Activated B cell treated with CpG ODN at 0.5 μM for 24 hours (primary cell): Measurements from ENCODE around the gene SUGCT. TPM values are rescaled to one million over a fixed set of nuclear protein-coding genes. Genes with fewer than 3 reads are reported as not detected.
"Not testable (repeated sequence)": the region's sequence is repeated elsewhere in the genome, so short reads cannot be mapped to it uniquely, and the experiment has no call there.

Source experiments
- ATAC-seq: fragments of 200-7000 bp; cut with Tn5 transposase; one replicate; pipeline ENCODE4 v1.10.0; 2021; ENCODE audit warnings: low read depth, mild to moderate bottlenecking, moderate library complexity
- CTCF ChIA-PET: fragments of 350-600 bp; sonication (Branson Sonifier 250); formaldehyde crosslinking; loops from one replicate; lab custom pipeline; 2021; ENCODE audit warnings: antibody characterized with exemption; lab: Charles Lee
- POLR2A ChIA-PET: fragments of 350-600 bp; sonication (Branson Sonifier 250); formaldehyde crosslinking; loops from one replicate; lab custom pipeline; 2021; ENCODE audit warnings: antibody characterized with exemption; lab: Charles Lee
- DNase-seq: peaks from one replicate; pipeline ENCODE4 v3.0.0; 2022
- H3K27ac Mint-ChIP-seq: one replicate; pipeline ENCODE4 v1.8.0; 2020; ENCODE audit warnings: mixed read lengths
- H3K27me3 Mint-ChIP-seq: one replicate; pipeline ENCODE4 v1.8.0; 2021; ENCODE audit warnings: mixed read lengths
- H3K36me3 Mint-ChIP-seq: one replicate; pipeline ENCODE4 v1.8.0; 2021; ENCODE audit warnings: low read depth, mixed read lengths
- H3K4me1 Mint-ChIP-seq: one replicate; pipeline ENCODE4 v1.8.0; 2021; ENCODE audit warnings: mixed read lengths
- H3K4me3 Mint-ChIP-seq: one replicate; pipeline ENCODE4 v1.8.0; 2020; ENCODE audit warnings: mild to moderate bottlenecking, mixed read lengths
- H3K9me3 Mint-ChIP-seq: one replicate; pipeline ENCODE4 v1.8.0; 2020; ENCODE audit warnings: mixed read lengths
- intact Hi-C: fragments of 100-400 bp; cut with micrococcal nuclease; formaldehyde crosslinking; loops from one replicate; pipeline ENCODE4 v1.15.1; 2024
- total RNA-seq: library from RNA; stranded (reverse); gene quantifications from 2 replicates; pipeline ENCODE4 v1.2.3, GENCODE V29; 2022
- TF ChIP-seq, protein P1 (sequence below): fragments of 200-600 bp; IDR thresholded peaks from one replicate; pipeline ENCODE4 v1.8.0; 2022; ENCODE audit warnings: antibody characterized with exemption, mild to moderate bottlenecking

SUGCT gene
- total RNA-seq, 1 donor from 2014 or later = 1.3 TPM

DNA sequence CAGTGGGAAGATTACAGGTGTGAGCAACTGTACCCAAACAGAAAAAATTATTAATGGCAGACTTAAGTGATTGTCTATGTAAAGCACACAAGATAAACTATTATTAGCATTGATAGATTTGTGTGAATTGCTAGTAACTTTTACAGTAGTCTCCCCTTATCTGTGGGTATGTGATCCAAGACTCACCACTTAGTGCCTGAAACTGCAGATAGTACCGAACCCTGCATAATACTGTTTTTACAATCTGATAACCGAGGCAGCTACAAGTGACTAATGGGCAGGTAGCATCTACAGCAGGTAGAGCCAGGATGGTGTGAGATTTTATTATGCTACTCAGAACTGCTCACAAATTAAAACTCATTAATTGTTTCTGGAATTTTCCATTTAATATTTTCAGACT, 31.9 kb upstream of the SUGCT start:
- peaks cover under 1% of the 10 kb centered on the region for H3K36me3 Mint-ChIP-seq
- TF ChIP-seq, protein P1, sequence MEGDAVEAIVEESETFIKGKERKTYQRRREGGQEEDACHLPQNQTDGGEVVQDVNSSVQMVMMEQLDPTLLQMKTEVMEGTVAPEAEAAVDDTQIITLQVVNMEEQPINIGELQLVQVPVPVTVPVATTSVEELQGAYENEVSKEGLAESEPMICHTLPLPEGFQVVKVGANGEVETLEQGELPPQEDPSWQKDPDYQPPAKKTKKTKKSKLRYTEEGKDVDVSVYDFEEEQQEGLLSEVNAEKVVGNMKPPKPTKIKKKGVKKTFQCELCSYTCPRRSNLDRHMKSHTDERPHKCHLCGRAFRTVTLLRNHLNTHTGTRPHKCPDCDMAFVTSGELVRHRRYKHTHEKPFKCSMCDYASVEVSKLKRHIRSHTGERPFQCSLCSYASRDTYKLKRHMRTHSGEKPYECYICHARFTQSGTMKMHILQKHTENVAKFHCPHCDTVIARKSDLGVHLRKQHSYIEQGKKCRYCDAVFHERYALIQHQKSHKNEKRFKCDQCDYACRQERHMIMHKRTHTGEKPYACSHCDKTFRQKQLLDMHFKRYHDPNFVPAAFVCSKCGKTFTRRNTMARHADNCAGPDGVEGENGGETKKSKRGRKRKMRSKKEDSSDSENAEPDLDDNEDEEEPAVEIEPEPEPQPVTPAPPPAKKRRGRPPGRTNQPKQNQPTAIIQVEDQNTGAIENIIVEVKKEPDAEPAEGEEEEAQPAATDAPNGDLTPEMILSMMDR = no peak
- no peak for DNase-seq
- no peak overlapping the region for H3K27ac Mint-ChIP-seq
- intact Hi-C loops = no loop called here
- H3K4me1 Mint-ChIP-seq = no peaks in the 10 kb centered on the region
- CTCF ChIA-PET = no interaction called here
- H3K27me3 Mint-ChIP-seq = no peaks in the 10 kb centered on the region
- no peaks in the 10 kb centered on the region for H3K9me3 Mint-ChIP-seq
- no peak overlapping the region for H3K4me3 Mint-ChIP-seq
- POLR2A ChIA-PET = no interaction called here
- no peak for ATAC-seq

DNA sequence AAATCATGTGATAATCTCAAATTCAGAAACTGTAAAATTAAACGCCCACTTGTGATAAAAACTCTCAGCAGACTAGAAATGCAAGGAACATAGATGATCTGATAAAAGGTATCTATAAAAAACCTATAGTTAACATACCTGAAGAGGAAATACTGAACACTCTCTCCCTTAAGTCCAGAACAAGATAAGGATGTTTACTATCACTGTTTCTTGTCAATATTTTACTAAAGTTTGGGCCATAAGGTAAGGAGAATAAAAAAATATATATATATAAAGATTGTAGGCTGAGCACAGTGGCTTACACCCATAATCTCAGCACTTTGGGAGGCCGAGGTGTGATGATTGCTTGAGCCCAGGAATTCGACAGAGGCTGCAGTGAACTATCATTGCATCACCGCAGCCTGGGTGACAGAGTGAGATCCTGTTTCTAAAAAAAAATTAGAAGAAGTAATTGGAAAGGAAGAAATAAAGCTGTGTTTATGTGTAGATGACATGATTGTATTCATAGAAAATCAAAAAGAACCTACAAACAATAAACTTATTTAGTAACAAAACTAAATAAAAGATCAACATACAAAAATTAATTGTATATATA, 28.8 kb upstream of the SUGCT start:
- intact Hi-C loops = no loop called here
- POLR2A ChIA-PET = no interaction called here
- no peak for ATAC-seq
- Mint-ChIP-seq H3K36me3 (no peaks in the 10 kb centered on the region), H3K27ac (no peak overlapping the region), H3K9me3 (no peaks in the 10 kb centered on the region), H3K27me3 (no peaks in the 10 kb centered on the region), H3K4me1 (no peaks in the 10 kb centered on the region), H3K4me3 (no peak overlapping the region)
- TF ChIP-seq, protein P1 = no peak
- CTCF ChIA-PET = no interaction called here
- no peak for DNase-seq

DNA sequence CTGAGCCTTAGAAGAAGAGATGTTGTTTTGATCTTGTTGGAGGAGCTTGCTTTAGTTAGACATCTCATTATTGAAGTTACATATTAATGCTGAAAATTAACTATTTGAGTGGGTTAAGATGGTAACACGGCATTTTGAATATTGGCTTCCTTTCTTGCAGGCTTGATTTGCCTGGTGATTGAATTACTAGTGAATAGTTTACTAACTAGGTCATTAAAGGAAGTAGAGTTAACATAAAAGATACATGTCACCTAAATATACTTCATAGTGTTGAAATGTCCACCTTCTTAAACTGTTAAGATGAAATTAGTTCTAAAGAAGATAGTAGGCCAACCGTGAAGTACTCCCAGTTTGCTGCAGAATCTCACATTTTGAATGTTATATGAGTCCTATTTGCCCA, 18.9 kb upstream of the SUGCT start:
- CTCF ChIA-PET = no interaction called here
- Mint-ChIP-seq H3K4me1 (no peaks in the 10 kb centered on the region), H3K9me3 (no peaks in the 10 kb centered on the region), H3K36me3 (peaks cover 2% of the 10 kb centered on the region), H3K27ac (no peak overlapping the region), H3K27me3 (no peaks in the 10 kb centered on the region), H3K4me3 (no peak overlapping the region)
- POLR2A ChIA-PET = no interaction called here
- DNase-seq (no peak), ATAC-seq (no peak)
- TF ChIP-seq, protein P1 = no peak
- intact Hi-C loops = no loop called here

DNA sequence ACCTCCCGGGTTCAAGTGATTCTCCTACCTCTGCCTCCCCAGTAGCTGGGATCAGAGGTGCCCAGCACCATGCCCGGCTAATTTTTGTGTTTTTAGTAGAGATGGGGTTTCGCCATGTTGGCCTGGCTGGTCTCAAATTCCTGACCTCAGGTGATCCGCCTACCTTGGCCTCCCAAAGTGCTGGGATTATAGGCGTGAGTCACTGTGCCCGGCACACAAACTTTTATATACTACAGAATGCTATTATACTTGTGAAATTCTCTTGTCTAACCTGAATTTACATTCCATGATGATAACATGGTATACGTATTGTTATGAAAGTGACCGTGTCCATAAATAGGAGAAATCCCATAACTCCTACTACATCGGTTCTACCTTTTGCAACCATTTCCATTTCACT, 17.6 kb upstream of the SUGCT start:
- H3K27ac Mint-ChIP-seq, H3K27me3 Mint-ChIP-seq, H3K36me3 Mint-ChIP-seq, intact Hi-C loops, H3K9me3 Mint-ChIP-seq, CTCF ChIA-PET, ATAC-seq, H3K4me1 Mint-ChIP-seq, H3K4me3 Mint-ChIP-seq, DNase-seq: not testable (repeated sequence)
- POLR2A ChIA-PET = interaction anchor here (0.6 kb wide), 1 partner anchor 16 kb away, joined by 4 read pairs; no protein-coding TSS in a partner anchor

DNA sequence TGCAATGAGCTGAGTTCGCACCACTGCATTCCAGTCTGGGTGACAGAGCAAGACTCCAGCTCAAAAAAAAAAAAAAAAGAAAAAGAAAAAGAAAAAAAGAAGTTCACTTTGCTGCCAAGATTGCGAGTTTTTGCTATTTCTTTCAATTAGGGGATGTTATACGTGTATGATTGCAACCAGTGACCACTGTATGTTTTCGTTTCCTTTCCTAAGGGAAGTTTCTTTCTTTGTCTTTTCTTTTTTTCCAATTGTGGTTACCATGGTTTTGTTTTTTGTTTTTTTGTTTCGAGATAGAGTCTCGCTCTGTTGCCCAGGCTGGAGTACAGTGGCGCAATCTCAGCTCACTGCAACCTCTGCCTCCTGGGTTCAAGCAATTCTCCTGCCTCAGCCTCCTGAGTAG, 16.6 kb upstream of the SUGCT start:
- CTCF ChIA-PET, H3K36me3 Mint-ChIP-seq, DNase-seq, H3K27me3 Mint-ChIP-seq, H3K9me3 Mint-ChIP-seq, H3K27ac Mint-ChIP-seq, H3K4me1 Mint-ChIP-seq, ATAC-seq, intact Hi-C loops, H3K4me3 Mint-ChIP-seq: not testable (repeated sequence)
- POLR2A ChIA-PET = interaction anchor here (0.7 kb wide), 1 partner anchor 708 kb away, joined by 3 read pairs; no protein-coding TSS in a partner anchor

DNA sequence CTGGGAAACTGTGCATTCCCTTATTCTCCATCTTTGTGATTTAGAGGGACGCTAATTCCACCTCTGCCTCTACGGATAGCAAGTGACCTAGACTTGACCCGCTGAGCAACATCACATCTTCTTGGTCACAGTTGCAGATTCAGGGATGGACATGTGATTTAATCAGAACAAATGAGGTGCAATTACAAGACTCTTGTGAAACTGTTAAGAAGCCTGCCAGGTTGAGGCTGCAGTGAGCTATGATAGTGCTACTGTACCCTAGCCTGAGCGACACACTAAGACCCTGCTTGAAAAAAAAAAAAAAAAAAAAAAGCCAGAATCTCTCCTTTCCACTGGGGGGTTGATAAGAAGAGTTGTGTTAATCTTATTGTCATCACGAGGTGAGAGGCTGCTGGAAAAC, 14.8 kb upstream of the SUGCT start:
- H3K27ac Mint-ChIP-seq = no peak overlapping the region
- CTCF ChIA-PET = no interaction called here
- ATAC-seq = no peak

DNA sequence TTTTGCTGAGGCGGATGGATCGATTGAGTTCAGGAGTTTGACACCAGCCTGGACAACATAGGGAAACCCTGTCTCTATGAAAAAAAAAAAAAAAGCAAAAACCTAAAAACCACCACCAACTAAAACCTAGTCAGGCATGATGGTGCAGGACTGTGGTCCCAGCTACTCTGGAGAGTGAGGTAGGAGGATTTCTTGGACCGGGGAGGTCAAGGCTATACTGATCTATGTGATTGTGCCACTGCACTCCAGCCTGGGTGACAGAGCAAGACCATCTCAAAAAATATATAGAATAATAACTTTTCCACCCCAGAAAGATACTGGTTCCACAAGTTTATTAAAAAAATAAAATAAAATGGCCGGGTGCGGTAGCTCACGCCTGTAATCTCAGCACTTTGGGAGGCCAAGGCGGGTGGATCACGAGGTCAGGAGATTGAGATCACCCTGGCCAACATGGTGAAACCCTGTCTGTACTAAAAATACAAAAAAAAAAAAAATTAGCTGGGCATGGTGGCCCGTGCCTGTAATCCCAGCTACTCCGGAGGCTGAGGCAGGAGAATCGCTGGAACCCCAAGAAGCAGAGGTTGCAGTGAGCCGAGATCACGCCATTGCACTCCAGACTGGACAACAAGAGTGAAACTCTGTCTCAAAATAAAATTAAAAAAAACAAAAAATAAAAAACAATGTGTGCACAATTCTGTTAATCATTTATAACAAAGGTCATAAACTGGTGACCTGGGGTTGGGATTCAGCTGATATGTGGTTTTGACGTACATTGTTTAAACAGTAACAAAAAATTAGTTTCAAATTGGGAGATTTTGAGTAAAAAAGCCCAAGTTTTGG, 12.5 kb upstream of the SUGCT start:
- H3K36me3 Mint-ChIP-seq, H3K4me1 Mint-ChIP-seq, DNase-seq, H3K27ac Mint-ChIP-seq, ATAC-seq, H3K9me3 Mint-ChIP-seq, CTCF ChIA-PET, intact Hi-C loops, H3K27me3 Mint-ChIP-seq, H3K4me3 Mint-ChIP-seq: not testable (repeated sequence)
- POLR2A ChIA-PET = interaction anchor here (0.7 kb wide), 1 partner anchor 10 kb away, joined by 4 read pairs; no protein-coding TSS in a partner anchor

More for the DNA sequence above, 14.8 kb upstream of the SUGCT start:
- no peaks in the 10 kb centered on the region for H3K4me1 Mint-ChIP-seq
- DNase-seq = no peak
- H3K9me3 Mint-ChIP-seq = no peaks in the 10 kb centered on the region
- no peak overlapping the region for H3K4me3 Mint-ChIP-seq
- POLR2A ChIA-PET = interaction anchor here (0.6 kb wide), 1 partner anchor 200 kb away, joined by 3 read pairs; no protein-coding TSS in a partner anchor
- intact Hi-C loops = no loop called here
- TF ChIP-seq, protein P1 = no peak
- no peaks in the 10 kb centered on the region for H3K36me3 Mint-ChIP-seq
- no peaks in the 10 kb centered on the region for H3K27me3 Mint-ChIP-seq
